Measurements from ENCODE around the gene GH2. TPM values are rescaled to one million over a fixed set of nuclear protein-coding genes. Genes with fewer than 3 reads are reported as not detected.
"Not testable (repeated sequence)": the region's sequence is repeated elsewhere in the genome, so short reads cannot be mapped to it uniquely, and the experiment has no call there.

Gene GH2
- total and polyA plus RNA-seq, 4 donors = not detected

- Histone ChIP-seq H3K36me3 (ENCODE audit: control insufficient read depth in 4 of 4, insufficient read depth in 4 of 4, low read length in 4 of 4) (no peaks in the 10 kb centered on the region), H3K4me3 (no peak within 1 kb of the TSS), H3K27ac (ENCODE audit: low read depth in 1 of 2, low read length in 1 of 2) (no peak within 1 kb of the TSS), H3K27me3 (ENCODE audit: control insufficient read depth in 3 of 3, insufficient read depth in 3 of 3, low read length in 2 of 3) (peaks cover 0 to 4% (median 3%) of the 10 kb centered on the region in 3 donors), H3K9me3 (ENCODE audit: control insufficient read depth in 4 of 4, insufficient read depth in 3 of 4, low read length in 3 of 4) (no peaks in the 10 kb centered on the region), H3K4me1 (ENCODE audit: control insufficient read depth in 5 of 5, insufficient read depth in 5 of 5, low read length in 5 of 5) (no peaks in the 10 kb centered on the region), H3K9ac (ENCODE audit: insufficient read depth in 1 of 2, low read length in 2 of 2) (no peak within 1 kb of the TSS)
- ATAC-seq (ENCODE audit: insufficient read depth, low FRiP score) (no peak), DNase-seq (no peak)
- WGBS, 2 donors = 76 to 87% methylated on average over 15 of the region's 15 CpGs
- TF ChIP-seq CTCF (IDR thresholded peaks at IDR 0.05; ENCODE audit: control extremely low read depth, extremely low read depth) = no peak
Measured at GRCh38 chr17:63911041-63911635, 29.4 kb upstream of the GH2 start, which contains the start of gene CSHL1. TSS of gene CSHL1 (minus strand) at chr17:63911258. CDS start at chr17:63911196, 62 bp downstream.

GRCh38 chr17:63910096-63910495 is 28.4 kb upstream of the GH2 start:
- no peak overlapping the region for H3K9ac ChIP-seq (ENCODE audit: insufficient read depth in 1 of 2, low read length in 2 of 2)
- H3K9me3 ChIP-seq (ENCODE audit: control insufficient read depth in 4 of 4, insufficient read depth in 3 of 4, low read length in 3 of 4) = no peaks in the 10 kb centered on the region
- H3K4me1 ChIP-seq (ENCODE audit: control insufficient read depth in 5 of 5, insufficient read depth in 5 of 5, low read length in 5 of 5) = no peaks in the 10 kb centered on the region
- no peak for DNase-seq
- ATAC-seq (ENCODE audit: insufficient read depth, low FRiP score) = no peak
- 81 to 86% methylated on average over 14 of the region's 14 CpGs for WGBS, 2 donors
- TF ChIP-seq CTCF (IDR thresholded peaks at IDR 0.05; ENCODE audit: control extremely low read depth, extremely low read depth) = no peak
- peaks cover 0 to 4% (median 3%) of the 10 kb centered on the region in 3 donors for H3K27me3 ChIP-seq (ENCODE audit: control insufficient read depth in 3 of 3, insufficient read depth in 3 of 3, low read length in 2 of 3)
- no peaks in the 10 kb centered on the region for H3K36me3 ChIP-seq (ENCODE audit: control insufficient read depth in 4 of 4, insufficient read depth in 4 of 4, low read length in 4 of 4)
- H3K4me3 ChIP-seq = no peak overlapping the region
- no peak overlapping the region for H3K27ac ChIP-seq (ENCODE audit: low read depth in 1 of 2, low read length in 1 of 2)

- not testable (repeated sequence) for H3K27ac ChIP-seq (ENCODE audit: low read depth in 1 of 2, low read length in 1 of 2); H3K9ac ChIP-seq (ENCODE audit: insufficient read depth in 1 of 2, low read length in 2 of 2); H3K4me3 ChIP-seq; ATAC-seq (ENCODE audit: insufficient read depth, low FRiP score); H3K36me3 ChIP-seq (ENCODE audit: control insufficient read depth in 4 of 4, insufficient read depth in 4 of 4, low read length in 4 of 4); DNase-seq; H3K9me3 ChIP-seq (ENCODE audit: control insufficient read depth in 4 of 4, insufficient read depth in 3 of 4, low read length in 3 of 4); H3K4me1 ChIP-seq (ENCODE audit: control insufficient read depth in 5 of 5, insufficient read depth in 5 of 5, low read length in 5 of 5); H3K27me3 ChIP-seq (ENCODE audit: control insufficient read depth in 3 of 3, insufficient read depth in 3 of 3, low read length in 2 of 3)
- 93 to 94% methylated on average over 10 of the region's 10 CpGs for WGBS, 2 donors
Measured at GRCh38 chr17:63909586-63909985, 27.8 kb upstream of the GH2 start.

- H3K4me1 ChIP-seq (ENCODE audit: control insufficient read depth in 5 of 5, insufficient read depth in 5 of 5, low read length in 5 of 5); ATAC-seq (ENCODE audit: insufficient read depth, low FRiP score); H3K27ac ChIP-seq (ENCODE audit: low read depth in 1 of 2, low read length in 1 of 2); H3K9ac ChIP-seq (ENCODE audit: insufficient read depth in 1 of 2, low read length in 2 of 2); H3K36me3 ChIP-seq (ENCODE audit: control insufficient read depth in 4 of 4, insufficient read depth in 4 of 4, low read length in 4 of 4); H3K27me3 ChIP-seq (ENCODE audit: control insufficient read depth in 3 of 3, insufficient read depth in 3 of 3, low read length in 2 of 3); H3K4me3 ChIP-seq; H3K9me3 ChIP-seq (ENCODE audit: control insufficient read depth in 4 of 4, insufficient read depth in 3 of 4, low read length in 3 of 4): not testable (repeated sequence)
- peak in 1 of 3 donors; percentile 48 for DNase-seq
- 54 to 67% methylated on average over 10 to 11 of the region's 12 CpGs for WGBS, 2 donors
Measured at GRCh38 chr17:63907161-63907778, 25.5 kb upstream of the GH2 start.

GRCh38 chr17:63904796-63905195 is 23.1 kb upstream of the GH2 start:
- not testable (repeated sequence) for H3K4me1 ChIP-seq (ENCODE audit: control insufficient read depth in 5 of 5, insufficient read depth in 5 of 5, low read length in 5 of 5); ATAC-seq (ENCODE audit: insufficient read depth, low FRiP score)
- 95% methylated on average over 8 of the region's 8 CpGs for WGBS, 2 donors

GRCh38 chr17:63903787-63904201 is 22.1 kb upstream of the GH2 start:
- not testable (repeated sequence) for H3K9me3 ChIP-seq (ENCODE audit: control insufficient read depth in 4 of 4, insufficient read depth in 3 of 4, low read length in 3 of 4); H3K9ac ChIP-seq (ENCODE audit: insufficient read depth in 1 of 2, low read length in 2 of 2); H3K36me3 ChIP-seq (ENCODE audit: control insufficient read depth in 4 of 4, insufficient read depth in 4 of 4, low read length in 4 of 4); H3K27ac ChIP-seq (ENCODE audit: low read depth in 1 of 2, low read length in 1 of 2); H3K4me3 ChIP-seq; H3K4me1 ChIP-seq (ENCODE audit: control insufficient read depth in 5 of 5, insufficient read depth in 5 of 5, low read length in 5 of 5); DNase-seq; H3K27me3 ChIP-seq (ENCODE audit: control insufficient read depth in 3 of 3, insufficient read depth in 3 of 3, low read length in 2 of 3)
- 29 to 34% methylated on average over 5 of the region's 5 CpGs for WGBS, 2 donors
- ATAC-seq (ENCODE audit: insufficient read depth, low FRiP score) = peak; percentile 69

More at GRCh38 chr17:63904796-63905195, 23.1 kb upstream of the GH2 start:
- not testable (repeated sequence) for H3K9me3 ChIP-seq (ENCODE audit: control insufficient read depth in 4 of 4, insufficient read depth in 3 of 4, low read length in 3 of 4); H3K9ac ChIP-seq (ENCODE audit: insufficient read depth in 1 of 2, low read length in 2 of 2); H3K27me3 ChIP-seq (ENCODE audit: control insufficient read depth in 3 of 3, insufficient read depth in 3 of 3, low read length in 2 of 3); H3K4me3 ChIP-seq; DNase-seq; H3K36me3 ChIP-seq (ENCODE audit: control insufficient read depth in 4 of 4, insufficient read depth in 4 of 4, low read length in 4 of 4); H3K27ac ChIP-seq (ENCODE audit: low read depth in 1 of 2, low read length in 1 of 2)

GRCh38 chr17:63901971-63902370 is 20.2 kb upstream of the GH2 start:
- not testable (repeated sequence) for H3K27ac ChIP-seq (ENCODE audit: low read depth in 1 of 2, low read length in 1 of 2); H3K4me1 ChIP-seq (ENCODE audit: control insufficient read depth in 5 of 5, insufficient read depth in 5 of 5, low read length in 5 of 5); H3K4me3 ChIP-seq; DNase-seq; H3K27me3 ChIP-seq (ENCODE audit: control insufficient read depth in 3 of 3, insufficient read depth in 3 of 3, low read length in 2 of 3); H3K9ac ChIP-seq (ENCODE audit: insufficient read depth in 1 of 2, low read length in 2 of 2); H3K36me3 ChIP-seq (ENCODE audit: control insufficient read depth in 4 of 4, insufficient read depth in 4 of 4, low read length in 4 of 4); H3K9me3 ChIP-seq (ENCODE audit: control insufficient read depth in 4 of 4, insufficient read depth in 3 of 4, low read length in 3 of 4); ATAC-seq (ENCODE audit: insufficient read depth, low FRiP score)
- WGBS, 2 donors = 91 to 92% methylated on average over 2 of the region's 2 CpGs

Measured in lung (tissue), 12 donors.